HFFc6 (cell line): Measurements from ENCODE around the gene MPZL1. TPM values are rescaled to one million over a fixed set of nuclear protein-coding genes. Genes with fewer than 3 reads are reported as not detected.

Experiments used
- DNase-seq: peaks from one replicate; pipeline ENCODE4 v3.0.0-alpha.2; 2018
- H3K27ac Mint-ChIP-seq: 2 replicates; pipeline ENCODE4 v1.8.0; 2020; ENCODE audit warnings: mild to moderate bottlenecking, mixed read lengths
- H3K27me3 Mint-ChIP-seq: 2 replicates; pipeline ENCODE4 v1.8.0; 2021; ENCODE audit warnings: mild to moderate bottlenecking, moderate library complexity, mixed read lengths; ENCODE audit not compliant: insufficient read depth
- H3K36me3 Mint-ChIP-seq: 2 replicates; pipeline ENCODE4 v1.8.0; 2021; ENCODE audit warnings: low read depth, mixed read lengths
- H3K4me1 Mint-ChIP-seq: 2 replicates; pipeline ENCODE4 v1.8.0; 2020; ENCODE audit warnings: low read depth, mixed read lengths
- H3K4me3 Mint-ChIP-seq: 2 replicates; pipeline ENCODE4 v1.8.0; 2020; ENCODE audit warnings: mild to moderate bottlenecking, moderate library complexity, mixed read lengths
- H3K9me3 Mint-ChIP-seq: 2 replicates; pipeline ENCODE4 v1.8.0; 2020; ENCODE audit warnings: mild to moderate bottlenecking, mixed read lengths
- total RNA-seq, 6 experiments: library from RNA; stranded (reverse); fragmentation: NEBNext Ultra II Directional; extraction: Animal tissue kit (Norgen Biotek cat#: 25700); gene quantifications; 2 replicates in 1 of 6; 3 replicates in 5 of 6; pipeline ENCODE4 v1.2.3, GENCODE V29; 2021
- TF ChIP-seq, protein P1 (sequence below): fragments of 200-600 bp; sonication (generic); IDR thresholded peaks from 2 replicates; pipeline ENCODE4 v1.5.0; 2021; ENCODE audit warnings: antibody characterized with exemption, mild to moderate bottlenecking

Gene MPZL1
- total RNA-seq, 6 experiments from 2014 or later: 147 to 188 (median 183) TPM

DNA sequence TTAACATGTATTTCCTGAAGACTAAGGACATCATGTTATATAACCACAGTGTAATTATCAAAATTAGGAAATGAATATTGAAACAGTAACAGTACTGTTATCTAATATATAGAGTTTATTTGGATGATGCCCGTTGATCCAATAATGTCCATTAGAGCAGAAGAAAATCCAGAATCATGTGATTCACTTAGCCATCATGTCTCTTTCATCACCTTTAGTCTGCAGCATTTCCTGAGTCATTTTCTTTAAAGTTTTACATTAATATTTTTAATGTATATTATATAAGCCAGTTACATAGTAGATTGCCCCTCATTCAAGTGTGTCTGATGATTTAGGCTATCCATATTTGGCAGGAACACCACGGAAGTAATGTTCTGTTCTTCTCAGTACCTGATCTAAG lies 28.9 kb downstream of the MPZL1 start:
- Mint-ChIP-seq H3K27me3 (peaks cover 4% of the 10 kb centered on the region; the same call in 1 of the 2 replicates), H3K4me3 (no peak overlapping the region), H3K27ac (no peak overlapping the region), H3K4me1 (peaks cover 76% of the 10 kb centered on the region), H3K9me3 (no peaks in the 10 kb centered on the region), H3K36me3 (0 out of 2 replicates have a peak, but pooled peaks cover 4% of the 10 kb centered on the region)
- TF ChIP-seq, protein P1, sequence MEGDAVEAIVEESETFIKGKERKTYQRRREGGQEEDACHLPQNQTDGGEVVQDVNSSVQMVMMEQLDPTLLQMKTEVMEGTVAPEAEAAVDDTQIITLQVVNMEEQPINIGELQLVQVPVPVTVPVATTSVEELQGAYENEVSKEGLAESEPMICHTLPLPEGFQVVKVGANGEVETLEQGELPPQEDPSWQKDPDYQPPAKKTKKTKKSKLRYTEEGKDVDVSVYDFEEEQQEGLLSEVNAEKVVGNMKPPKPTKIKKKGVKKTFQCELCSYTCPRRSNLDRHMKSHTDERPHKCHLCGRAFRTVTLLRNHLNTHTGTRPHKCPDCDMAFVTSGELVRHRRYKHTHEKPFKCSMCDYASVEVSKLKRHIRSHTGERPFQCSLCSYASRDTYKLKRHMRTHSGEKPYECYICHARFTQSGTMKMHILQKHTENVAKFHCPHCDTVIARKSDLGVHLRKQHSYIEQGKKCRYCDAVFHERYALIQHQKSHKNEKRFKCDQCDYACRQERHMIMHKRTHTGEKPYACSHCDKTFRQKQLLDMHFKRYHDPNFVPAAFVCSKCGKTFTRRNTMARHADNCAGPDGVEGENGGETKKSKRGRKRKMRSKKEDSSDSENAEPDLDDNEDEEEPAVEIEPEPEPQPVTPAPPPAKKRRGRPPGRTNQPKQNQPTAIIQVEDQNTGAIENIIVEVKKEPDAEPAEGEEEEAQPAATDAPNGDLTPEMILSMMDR: no peak
- no peak for DNase-seq

DNA sequence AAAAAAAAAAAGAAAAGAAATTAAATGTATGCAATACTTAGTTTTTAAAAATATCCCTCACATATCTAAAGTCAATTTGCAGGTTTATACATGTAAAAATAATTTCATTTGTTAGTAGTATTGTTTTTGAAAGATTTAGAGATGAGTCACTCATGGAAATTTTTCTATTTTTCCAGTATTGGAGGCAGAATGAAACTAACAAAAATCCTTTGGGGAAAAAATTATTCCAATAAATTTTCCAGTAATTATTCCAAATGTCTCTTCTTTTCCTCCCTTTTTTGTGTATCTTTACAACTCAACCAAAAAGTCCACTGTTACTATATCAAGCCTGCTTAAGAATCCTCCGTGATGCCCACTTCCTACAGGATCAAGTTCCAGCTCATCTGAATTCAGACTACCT lies 29.9 kb downstream of the MPZL1 start:
- DNase-seq: no peak
- Mint-ChIP-seq H3K4me3 (peak overlapping the region; percentile 15), H3K36me3 (0 out of 2 replicates have a peak, but pooled peaks cover 4% of the 10 kb centered on the region), H3K27me3 (no peaks in the 10 kb centered on the region), H3K27ac (peak overlapping the region; percentile 56), H3K4me1 (peaks cover 74% of the 10 kb centered on the region), H3K9me3 (no peaks in the 10 kb centered on the region)
- TF ChIP-seq, protein P1: no peak

GRCh38 chr1:167752219-167752985 lies 30.6 kb downstream of the MPZL1 start:
- Mint-ChIP-seq H3K4me1 (peaks cover 74% of the 10 kb centered on the region), H3K4me3 (peak overlapping the region; percentile 15), H3K27ac (peak overlapping the region; percentile 56), H3K27me3 (no peaks in the 10 kb centered on the region), H3K36me3 (0 out of 2 replicates have a peak, but pooled peaks cover 4% of the 10 kb centered on the region), H3K9me3 (no peaks in the 10 kb centered on the region)
- DNase-seq: peak; percentile 17
- TF ChIP-seq, protein P1: no peak

GRCh38 chr1:167755654-167756053 lies 33.9 kb downstream of the MPZL1 start:
- no peak for DNase-seq
- Mint-ChIP-seq H3K9me3 (no peaks in the 10 kb centered on the region), H3K27me3 (no peaks in the 10 kb centered on the region), H3K4me3 (no peak overlapping the region), H3K4me1 (peaks cover 58% of the 10 kb centered on the region), H3K36me3 (0 out of 2 replicates have a peak, but pooled peaks cover 4% of the 10 kb centered on the region), H3K27ac (no peak overlapping the region)
- TF ChIP-seq, protein P1: no peak

- Mint-ChIP-seq H3K4me3 (no peak overlapping the region), H3K27me3 (peaks cover 2% of the 10 kb centered on the region; the same call in 1 of the 2 replicates), H3K4me1 (peaks cover 58% of the 10 kb centered on the region), H3K9me3 (no peaks in the 10 kb centered on the region), H3K27ac (peak overlapping the region; percentile 20; the same call in 1 of the 2 replicates), H3K36me3 (0 out of 2 replicates have a peak, but pooled peaks cover 4% of the 10 kb centered on the region)
- DNase-seq: no peak
- TF ChIP-seq, protein P1: no peak
Measured at GRCh38 chr1:167756730-167757405, 35.1 kb downstream of the MPZL1 start.
